Tongue (tissue), 2 donors: ENCODE data around the gene VKORC1. TPM values are rescaled to one million over a fixed set of nuclear protein-coding genes. Genes with fewer than 3 reads are reported as not detected.
"Not testable (repeated sequence)": the region's sequence is repeated elsewhere in the genome, so short reads cannot be mapped to it uniquely, and the experiment has no call there.

Source experiments
- DNase-seq: peaks from one replicate; pipeline ENCODE4 v3.0.0-alpha.2; 2015
- total RNA-seq: library from RNA; depleted of rRNA; stranded (reverse); fragments of >200 nt; gene quantifications from one replicate; pipeline ENCODE4 v1.2.3, GENCODE V29; 2014

The VKORC1 gene
- 64.2 TPM for total RNA-seq

DNA sequence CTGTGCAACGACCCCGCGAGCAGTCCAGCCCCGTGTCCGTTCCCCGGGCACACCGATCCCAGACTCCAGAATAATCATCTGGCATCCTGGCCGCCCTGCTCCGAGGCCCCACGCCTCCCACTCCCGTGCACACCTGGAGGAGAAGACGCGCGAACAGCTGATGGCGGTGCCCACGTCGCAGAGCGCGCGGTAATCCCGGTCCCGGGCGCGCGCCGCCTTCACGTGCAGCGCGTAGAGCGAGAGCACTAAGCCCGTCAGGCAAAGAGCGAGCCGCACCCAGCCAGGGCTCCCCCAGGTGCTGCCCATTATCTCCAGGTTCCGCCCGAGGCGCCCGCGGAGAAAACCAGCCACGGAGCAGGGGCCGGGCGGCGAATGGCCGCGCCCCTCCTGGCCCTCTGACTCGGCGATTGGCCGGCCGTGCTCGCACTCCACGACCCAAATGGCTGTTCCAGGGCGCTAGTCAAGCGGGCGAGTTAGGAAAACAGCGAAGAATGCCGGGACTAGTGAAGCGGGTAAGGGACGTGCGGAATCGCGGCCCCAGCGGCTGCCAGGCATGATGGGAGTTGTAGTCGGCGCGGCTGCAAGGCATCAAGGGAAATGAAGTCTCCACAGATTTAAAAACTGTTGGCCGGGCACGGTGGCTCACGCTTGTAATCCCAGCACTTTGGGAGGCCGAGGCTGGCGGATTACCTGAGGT, at the start of gene VKORC1:
Gene VKORC1 (minus strand): TSS at position 374 of the 697 bp plus-strand sequence. CDS start 68 bp downstream, at position 306.
- DNase-seq = peak; percentile 97

DNA sequence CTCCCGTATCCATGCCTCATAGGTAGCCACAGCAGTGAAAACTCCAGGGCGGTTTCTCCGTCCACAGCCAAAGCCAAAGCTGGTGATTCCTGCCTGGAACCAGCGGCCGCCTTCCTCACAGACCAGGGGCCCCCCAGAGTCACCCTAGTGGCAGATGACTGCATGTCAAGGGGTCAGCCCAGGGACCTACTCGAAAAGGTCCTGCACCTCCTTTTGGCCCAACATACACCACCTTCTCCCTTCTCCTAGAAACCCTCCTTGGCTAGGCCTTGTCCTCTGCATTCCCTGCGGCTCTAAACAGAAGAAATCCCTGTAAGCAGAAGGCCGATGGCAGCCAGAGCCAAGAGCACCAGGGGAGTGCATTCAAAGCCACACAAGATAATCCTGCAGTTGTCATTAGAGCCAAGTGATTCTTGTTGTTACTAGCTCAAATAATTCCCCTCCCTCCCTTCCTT, 49.1 kb upstream of the VKORC1 start:
- no peak for DNase-seq

DNA sequence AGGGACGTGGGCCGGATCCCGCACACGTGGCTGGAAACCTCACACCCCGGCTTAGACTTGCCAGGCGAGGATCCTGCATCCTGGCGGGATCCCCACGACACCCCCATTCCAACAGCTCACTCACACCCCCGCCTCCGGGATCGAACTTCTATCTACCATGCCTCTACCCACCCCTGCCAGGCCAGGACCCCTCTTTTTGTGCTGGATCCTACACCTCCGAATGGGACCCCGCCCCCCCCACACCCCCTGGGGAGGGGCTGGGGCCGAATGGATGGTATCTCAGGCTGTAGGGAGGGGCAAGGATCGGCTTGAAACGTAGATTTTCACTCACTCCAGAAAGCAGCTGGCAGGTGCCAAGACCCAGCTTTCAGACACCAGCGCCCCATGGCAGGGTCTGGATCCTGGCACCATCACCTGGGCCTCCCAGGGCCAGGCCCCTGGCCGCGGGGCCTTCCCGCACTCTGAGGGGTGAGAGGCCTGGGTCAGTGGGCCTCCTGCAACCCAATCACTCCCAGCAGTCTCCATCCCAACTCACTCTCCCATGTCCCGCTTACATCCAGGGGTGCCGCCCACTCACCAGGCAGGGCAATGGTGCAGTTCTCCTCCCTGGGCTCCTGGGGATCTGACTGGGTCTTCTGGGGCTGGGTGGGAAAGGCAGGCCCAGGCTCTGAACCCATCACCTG, 48.6 kb upstream of the VKORC1 start:
- no peak for DNase-seq

DNA sequence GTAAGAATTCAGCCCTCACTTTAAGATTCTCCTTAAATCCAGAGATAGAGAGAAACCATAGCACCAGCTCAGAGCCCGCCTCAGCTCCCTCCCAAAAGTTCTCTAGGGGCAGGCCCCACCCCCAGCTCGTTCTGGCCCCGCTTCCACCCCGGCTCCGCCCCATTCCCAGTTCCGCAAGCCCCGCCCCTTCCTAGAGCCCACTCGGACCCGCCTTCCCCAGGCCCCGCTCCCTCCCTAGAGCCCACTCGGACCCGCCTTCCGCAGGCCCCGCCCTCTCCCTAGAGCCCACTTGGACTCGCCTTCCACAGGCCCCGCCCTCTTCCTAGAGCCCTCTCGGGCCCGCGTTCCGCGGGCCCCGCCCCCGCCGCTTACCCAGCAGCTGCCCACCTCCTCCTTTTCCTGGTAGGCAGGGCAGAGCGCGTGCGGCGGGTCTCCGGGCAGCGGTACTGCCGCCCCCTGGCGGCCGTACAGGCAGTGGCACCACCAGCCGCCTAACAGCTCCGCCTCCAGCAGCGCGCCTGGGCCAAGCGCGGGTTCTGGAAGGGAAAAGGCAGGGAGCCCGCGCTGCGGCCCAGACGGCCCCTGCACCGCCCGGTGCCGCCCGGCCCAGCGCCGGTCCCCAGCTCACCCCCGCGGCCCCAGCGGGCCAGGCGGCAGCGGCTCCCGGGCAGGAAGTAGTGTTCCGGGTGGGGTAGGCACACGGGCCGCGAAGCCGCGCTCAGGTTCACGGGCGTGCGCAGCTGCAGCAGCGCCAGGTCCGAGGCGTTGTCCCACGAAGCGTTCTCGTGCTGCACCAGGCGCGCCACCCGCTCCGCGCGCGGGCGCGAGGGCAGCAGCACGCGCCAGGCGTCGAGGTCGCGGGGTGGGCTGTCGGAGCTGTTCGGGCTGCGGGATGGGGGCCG, 47.8 kb upstream of the VKORC1 start:
- DNase-seq = peak; percentile 100

DNA sequence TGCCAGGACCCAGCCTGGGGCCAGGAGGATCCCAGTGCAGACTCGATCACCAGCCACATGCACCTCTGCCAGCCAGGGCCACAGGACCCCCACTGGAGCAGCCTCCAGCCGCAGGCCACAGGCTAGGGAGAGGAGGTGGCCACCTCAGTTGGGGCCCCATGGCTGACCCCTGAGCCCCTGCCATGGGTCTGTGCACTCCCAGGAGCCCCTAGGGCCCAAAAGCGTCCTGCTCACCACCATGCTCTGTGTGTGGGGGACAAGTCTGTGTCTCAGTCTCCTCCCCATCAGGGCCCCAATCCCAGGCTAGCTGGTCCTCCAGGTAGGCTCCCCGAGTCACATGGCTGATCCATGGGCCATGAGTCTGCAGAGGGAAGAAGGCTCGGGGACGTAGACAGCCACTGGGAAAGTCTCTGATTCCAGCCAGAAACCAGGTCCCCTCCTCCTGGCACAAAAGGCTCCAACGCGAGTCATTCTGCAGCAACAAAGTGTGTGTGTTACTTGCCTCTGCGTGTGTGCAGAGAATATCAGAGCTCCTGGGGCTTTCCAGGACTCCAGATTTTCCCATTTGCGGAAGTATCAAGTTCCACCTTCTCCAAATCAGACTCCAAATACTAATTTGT, 47.0 kb upstream of the VKORC1 start:
- no peak for DNase-seq

DNA sequence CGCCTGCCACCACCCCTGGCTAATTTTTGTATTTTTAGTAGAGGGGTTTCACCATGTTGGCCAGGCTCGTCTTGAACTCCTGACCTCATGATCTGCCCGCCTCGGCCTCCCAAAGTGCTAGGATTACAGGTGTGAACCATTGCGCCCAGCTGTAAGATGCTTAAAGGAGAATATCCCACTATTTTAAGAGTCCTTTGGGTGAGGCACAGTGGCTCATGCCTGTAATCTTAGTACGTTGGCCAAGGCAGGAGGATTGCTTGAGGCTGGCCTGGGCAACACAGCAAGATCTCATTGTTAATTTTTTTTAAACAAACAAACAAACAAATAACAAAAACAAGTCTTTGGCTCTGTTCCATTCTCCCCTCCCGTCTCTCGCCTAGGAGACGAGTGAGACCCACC, 46.5 kb upstream of the VKORC1 start:
- DNase-seq = not testable (repeated sequence)

DNA sequence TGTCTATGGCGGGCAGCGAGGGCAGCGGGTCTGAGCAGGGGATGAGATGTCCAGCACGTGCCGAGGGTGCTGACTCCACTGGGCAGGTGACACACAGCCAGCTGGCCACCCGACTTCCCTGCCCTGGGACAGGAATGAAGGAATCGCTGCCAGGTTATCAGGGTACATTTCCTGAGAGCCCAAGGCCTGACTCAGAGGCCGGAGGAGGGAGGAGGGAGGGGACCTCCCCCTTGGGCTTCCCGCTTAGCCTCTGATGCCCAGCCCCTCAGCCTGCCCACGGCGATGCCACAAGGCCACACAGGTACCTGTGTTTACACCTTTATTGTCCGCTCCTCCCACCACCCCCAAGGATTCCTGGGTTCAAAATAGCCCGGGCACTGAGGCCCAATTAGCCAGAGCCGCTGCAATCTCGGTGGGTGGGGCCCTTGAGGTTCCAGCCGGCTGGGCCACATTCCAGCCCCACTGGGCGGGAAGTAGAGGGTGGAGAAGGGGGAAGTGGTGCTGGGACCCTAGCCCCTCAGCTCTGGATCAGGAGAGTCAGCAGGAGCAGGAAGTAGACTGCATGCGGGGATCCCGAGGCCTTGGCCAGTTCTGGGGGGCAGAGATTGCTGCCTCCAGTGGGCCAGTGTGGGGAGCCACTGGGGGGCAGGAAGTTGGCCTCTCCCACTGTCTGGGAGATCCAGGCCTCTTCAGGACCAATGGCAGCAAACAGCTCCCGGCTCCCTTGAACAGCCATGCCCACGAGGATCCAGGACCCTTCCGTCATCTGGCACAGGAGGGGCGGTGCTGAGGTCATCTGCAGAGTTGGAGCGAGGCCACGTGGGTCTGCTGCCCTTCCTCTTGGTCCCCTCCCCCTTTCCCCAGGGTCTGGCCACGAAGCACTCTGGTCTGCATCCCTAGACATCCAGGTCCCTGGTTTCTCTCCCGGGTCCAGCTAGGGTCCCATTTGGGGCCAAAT, 44.3 kb upstream of the VKORC1 start:
- DNase-seq = no peak

DNA sequence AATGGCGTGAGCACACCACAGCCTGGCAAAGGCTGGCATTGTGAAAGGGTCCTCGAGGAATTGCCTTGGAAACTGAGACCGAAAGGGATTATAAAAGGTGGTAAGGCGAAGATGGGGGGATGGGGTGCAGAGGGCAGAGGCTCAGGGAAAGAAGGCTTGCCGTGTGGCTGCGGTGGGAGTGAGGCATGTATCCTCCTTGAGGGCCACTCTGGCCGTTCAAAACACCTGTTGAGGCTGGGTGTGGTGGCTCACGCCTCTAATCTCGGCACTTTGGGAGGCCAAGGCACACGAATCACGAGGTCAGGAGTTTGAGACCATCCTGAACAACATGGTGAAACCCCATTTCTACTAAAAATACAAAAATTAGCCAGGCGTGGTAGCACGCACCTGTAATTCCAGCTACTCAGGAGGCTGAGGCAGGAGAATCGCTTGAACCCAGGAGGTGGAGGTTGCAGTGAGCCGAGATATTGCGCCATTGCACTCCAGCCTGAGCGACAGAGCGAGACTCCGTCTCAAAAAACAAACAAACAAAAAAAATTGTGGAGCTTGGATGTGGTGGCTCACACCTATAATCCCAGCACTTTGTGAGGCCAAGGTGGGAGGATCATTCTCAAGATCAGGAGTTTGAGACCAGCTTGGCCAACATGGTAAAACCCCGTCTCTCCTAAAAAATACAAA, 42.4 kb upstream of the VKORC1 start:
- not testable (repeated sequence) for DNase-seq

DNA sequence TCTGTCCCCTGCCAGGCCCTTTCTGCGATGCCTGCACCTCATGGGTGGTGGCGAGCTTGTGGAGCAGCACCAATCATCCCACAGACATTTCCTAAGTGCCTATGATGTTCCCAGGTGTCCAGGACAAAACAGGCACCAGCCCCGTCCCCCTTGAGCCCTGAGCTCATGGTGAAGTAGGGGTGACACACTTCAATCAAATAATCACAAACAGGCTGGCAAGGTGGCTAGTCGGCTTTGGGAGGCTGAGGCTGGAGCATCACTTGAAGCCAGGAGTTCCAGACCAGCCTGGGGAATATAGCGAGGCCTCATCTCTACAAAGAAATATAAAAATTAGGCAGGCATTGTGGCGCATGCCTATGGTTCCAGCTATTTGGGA, 41.7 kb upstream of the VKORC1 start:
- no peak for DNase-seq

DNA sequence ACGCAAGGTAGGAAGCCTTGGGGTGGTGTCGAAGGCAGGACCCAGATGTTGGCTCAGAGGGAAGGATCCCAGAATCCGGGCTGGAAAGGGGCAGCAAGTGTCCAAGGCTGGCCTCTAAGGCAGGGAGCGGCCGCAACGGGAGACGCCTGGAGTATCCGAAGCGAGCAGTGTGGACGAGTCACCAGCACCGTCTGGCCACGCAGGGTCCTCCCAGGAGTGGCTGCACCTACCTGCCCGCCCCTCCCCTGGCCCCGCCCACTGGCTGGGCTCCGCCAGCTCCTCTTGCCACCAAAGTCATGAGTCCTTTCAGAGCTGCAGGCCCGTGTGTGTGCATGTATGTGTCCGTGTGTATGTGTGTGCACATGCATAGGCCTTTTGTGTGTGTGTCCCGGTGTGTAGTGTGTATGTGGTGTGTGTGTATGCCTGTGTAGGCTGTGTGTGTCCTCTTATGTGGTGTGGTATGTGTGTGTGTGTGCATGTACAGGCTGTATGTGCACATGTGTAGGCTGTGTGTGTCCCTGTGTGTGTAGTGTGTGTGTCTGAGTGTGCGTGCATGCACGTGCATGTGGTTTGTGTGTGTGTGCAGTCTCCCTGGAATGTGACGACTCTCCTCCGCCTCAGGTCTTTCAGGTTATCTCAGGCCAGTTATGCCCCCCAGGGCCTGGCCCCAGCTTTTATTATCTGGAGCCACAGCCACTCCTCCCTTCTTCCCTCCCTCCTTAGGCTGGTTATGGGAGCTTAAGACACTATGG, 41.1 kb upstream of the VKORC1 start, which contains the start of gene PRSS8:
Gene PRSS8 (minus strand): TSS at position 193 of the 752 bp plus-strand sequence. CDS start 229 bp downstream, outside the sequence.
- DNase-seq = no peak

DNA sequence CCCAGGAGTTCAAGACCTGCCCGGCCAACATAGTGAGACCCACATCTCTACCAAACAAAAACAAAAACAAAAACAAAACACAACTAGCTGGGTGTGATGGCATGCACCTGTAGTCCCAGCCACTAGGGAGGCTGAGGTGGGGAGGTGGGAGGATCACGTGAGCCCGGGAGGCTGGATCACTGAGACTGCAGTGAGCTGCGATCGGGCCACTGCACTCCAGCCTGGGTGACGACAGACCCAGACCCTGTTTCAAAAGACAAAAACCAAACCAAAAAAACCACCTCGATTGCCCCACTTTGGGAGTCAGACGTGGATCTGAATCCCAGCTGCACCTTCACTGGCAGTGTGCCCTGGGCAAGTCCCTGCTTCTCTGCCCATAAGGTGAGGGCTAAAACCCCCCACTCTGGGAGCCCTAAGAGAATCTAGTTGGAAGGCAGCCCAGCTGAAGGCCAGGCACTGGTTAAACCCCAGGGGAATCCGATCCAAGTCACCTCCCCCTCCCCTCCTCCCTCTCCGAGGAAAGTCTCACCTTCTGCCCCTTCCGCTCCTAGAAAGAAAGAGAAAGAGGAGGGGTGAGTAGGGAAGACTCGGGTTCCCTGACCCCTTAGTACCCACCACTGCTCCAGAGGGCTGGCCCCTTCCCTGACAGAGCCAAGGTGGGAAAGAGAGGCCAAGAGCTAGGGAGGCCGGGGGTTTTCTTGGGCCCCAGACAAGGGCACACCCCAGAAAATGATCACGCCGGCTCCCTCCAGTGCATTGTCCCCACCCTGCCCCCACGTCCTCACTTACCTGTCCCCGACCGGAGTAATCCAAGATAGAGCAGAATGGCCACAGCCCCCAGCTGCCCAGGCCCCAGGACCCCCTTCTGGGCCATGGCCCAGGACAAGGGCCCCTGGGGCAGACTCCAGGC, 40.3 kb upstream of the VKORC1 start:
- no peak for DNase-seq

DNA sequence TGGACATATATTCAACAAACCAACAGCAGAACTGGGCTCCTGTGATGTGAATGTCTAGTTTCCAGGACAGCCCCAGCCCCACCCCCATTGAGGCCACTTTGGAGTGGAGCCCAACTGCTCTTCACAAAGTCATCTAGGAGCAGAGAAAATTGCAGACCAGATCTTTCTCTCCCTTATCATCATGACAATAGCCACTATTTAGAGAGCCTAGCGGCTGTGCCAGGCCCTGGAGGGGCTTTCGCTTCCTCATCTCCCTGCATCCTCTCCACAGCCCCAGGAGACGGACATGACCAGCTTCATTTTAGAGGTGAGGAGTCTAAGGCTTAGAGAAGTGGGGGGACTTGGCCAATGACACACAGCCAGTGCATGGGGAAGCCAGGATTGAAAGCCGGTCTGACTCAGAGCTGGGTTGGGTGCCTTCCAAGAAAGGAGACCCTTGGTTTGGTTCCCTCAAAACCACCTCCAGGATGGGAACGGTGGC, 39.5 kb upstream of the VKORC1 start:
- no peak for DNase-seq

DNA sequence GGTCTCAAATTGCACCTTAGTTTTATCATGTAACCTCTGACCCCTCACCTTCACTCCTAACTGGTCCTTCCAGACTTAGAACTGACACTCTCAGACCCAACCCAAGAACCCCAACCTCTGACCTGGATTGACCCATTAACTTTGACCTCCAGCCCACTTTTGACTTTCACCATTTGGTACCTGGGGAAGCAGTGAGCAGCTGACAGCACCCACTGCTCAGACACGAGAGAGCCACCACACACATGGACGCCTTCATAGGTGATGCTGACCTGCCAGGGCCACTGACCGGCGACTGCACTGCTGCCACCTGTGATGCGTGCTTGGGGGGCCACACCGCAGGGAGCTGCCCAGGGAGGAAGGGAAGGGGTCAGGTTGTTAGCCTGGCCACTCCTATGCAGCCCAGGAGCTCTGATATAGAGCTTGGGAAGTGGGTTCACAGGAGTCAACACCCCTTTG, 38.5 kb upstream of the VKORC1 start:
- DNase-seq = no peak

DNA sequence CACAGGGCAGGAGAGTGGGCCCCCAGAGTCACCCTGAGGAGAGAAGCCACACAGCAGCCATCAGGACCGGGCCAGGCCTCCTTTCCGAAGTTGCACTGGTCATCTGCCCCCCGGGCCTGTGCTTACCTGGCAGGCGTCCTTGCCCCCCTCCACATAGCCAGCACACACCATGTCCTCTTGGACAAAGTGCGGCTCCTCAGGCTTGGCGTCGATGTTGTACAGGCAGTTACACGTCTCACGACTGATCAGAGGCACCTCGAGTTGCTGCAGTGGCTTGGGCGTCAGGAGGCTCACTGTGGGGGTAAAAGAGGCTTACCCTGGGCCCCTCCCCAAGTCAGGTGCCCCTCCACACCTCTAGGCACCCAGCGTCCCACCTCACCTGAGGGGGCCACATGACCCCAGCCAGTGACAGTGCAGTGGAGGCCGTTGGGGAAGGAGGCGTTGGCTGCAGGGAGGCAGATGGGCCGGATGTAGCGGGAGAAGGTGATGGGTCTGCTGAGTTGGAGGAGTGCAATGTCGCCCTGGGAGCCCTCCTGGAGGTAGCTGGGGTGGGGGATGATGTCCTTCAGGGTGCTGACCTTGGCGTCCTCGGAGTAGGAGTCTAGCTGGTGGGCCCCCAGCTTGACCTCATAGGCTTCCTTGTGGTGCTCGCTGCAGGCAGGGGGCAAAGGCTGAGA, 37.8 kb upstream of the VKORC1 start:
- DNase-seq = no peak

DNA sequence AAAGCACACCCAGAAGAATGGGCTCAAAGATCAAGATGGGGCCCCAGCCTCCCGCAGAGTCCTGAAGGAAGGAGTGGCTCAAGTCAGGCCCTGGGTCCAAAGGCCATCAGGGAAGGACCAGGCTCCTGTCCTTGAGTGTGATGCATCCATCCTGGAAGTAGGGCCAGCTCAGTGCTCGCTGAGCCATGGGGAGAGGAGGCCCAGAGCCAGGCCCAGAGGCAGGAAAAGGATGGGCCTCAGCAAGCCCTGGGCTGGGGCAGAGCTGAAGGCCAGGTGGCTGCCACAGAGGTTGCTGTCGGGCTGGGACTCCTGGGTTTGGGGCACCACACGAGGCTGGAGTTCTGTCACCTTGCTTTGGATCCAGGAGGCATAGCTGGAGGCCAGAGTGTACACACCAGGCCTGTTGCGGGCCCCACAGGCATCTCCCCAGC, 37.3 kb upstream of the VKORC1 start:
- DNase-seq = no peak

DNA sequence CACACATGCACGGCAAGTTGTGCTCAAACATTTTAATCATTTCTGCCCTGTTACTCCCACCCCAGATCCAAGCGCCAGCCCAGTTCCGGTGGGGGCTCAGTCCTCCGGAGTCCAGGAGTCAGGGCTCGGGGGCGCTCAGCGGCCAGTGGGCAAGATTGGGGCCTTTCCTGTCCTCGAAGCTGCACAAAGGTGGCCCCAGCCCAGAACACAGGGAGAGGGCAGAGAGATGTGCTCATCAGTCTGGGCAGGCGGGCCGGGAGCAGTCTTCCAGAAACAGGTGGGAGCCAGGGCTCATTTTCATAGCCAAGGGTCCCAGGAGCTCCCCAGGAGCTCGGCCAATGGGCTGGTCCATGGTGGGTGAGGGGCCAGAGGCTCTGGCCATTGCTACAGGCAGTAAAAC, 36.8 kb upstream of the VKORC1 start:
- no peak for DNase-seq

DNA sequence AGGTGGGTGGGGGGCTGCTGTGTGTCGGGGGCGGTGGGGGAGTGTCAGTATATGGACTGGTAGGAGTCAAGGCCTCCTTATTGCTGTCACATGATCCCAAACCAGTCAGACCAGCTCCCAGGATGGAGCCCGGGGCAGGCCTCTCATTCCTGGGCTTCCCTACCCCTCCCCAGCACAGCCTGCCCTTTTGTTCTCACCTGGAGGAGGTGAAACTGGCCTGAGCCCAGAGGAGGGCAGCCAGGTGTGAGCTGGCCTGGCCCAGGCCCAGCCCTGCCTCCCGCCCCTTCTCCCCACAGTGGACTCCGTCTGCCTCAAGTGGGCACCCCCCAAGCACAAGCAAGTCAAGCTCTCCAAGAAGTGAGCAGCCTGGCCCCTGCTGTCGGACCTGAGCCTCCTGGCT, 36.3 kb upstream of the VKORC1 start:
- no peak for DNase-seq
